Activated T-cell treated with anti-CD3 and anti-CD28 coated beads, Interleukin-2, amount 50 U/mL, for 48 hours (primary cell): ENCODE results near the gene NPC1L1.

Experiments
- DNase-seq, 2 experiments: peaks; one replicate each; pipeline ENCODE4 v3.0.0-alpha.2; 2020

NPC1L1 gene

DNA sequence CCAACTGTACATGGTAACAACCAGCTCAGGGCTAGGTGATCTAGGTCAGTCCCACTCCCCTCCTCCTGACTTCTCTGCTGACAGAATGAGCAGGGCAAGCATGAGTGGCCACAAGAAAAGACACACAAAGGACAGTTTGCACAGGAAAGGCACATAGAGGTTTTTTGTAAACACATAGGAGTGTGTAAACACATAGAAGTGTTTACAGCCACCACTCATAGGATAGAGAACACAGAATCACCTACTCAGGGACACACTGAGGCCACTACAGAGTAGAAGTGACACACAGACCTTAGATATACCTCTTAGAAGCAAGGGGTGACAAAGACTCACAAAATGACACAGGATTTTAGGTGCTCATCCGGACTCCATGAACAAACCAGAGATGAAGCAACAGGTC, 69.7 kb downstream of the NPC1L1 start:
- DNase-seq = no peak

DNA sequence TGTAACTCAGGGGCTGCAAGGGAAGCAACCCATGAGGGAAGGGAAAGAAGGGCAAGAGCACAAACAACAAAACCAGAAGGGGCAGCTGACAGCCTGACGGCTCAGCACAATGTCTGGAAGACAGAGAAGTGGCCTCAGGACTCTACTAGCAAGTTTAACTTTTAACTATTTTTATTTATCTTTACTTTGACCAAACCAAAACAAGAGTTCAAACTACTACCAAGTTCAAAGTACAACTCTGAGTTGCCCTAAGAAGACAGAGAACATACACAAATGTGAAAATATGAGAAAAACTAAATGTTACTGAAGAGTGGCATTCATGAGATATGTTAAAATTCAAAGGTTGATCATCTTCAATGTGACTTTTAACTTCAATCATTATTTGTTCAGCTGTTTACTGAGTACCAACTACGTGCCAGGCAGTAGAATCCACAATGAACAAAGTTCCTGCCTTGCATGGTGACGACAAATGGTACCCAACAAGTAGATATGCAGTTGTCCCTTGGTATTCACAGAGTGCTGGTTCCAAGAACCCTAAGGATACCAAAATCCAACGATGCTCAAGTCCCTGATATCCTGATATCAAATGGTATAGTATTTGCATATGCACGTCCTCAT, 70.4 kb downstream of the NPC1L1 start:
- DNase-seq = no peak

DNA sequence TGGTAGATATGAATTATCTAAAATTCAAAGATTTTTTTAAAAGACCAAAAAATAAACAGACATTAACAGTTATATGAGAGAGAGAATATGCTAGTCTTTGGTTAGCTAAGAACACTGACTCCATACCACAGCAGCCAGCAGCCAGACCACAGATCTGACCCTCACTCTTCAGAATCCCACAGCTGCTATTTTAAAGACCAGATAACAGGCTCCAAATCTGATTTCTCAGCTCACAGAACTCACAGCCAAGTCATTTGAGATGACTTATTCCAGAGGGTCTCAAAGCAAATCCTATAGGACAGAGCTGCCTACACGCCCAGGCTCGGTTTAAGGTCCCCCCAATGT, 71.0 kb downstream of the NPC1L1 start:
- no peak for DNase-seq

DNA sequence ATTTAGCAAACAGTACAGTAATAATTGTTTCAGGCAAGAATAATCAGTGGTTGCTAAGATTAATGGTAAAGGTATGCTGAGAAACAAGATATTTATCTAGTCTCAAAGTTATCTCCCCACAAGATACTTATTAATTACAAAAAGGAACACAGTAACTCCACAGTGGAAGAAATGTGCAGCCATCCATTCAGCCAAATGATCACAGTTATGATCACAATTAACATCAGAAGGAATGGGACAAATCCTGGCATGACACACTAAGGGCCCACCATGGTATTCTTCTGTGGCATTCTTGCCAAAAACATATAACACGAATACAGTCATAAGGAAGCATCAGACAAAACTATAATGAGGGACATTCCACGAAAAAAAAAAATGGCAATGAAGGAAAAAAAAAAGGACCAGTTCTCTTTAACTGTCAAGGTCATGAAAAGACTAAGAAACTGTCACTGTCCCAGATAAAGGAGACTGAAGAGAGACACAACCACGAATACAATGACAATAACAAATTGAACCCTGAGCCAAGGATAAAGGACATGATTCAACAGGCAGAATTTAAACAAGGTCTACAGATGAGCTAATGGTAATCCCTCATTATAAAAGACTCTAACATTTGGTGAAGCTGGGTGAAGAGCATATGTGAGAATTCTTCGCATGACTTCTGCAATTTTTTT, 71.5 kb downstream of the NPC1L1 start:
- DNase-seq = no peak

DNA sequence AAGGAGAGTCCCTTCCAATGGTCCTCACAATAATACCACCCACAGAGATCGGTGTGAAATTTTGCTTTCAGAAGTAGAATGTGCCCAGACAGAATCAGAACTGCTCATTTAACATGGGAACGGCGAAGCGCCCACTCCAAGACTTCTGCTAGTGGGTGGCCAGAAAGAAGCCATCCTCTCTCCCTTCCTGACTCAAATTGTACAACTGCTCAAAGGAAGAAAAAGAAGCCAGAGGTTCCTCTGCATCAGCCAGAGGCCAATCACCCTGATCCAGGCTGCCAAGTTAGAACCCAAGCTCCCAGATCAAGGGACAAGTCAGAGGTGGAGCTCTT, 73.9 kb downstream of the NPC1L1 start:
- no peak for DNase-seq

GRCh38 chr7:44466300-44467216, 74.6 kb downstream of the NPC1L1 start:
- DNase-seq = peak; percentile 43 to 48

- DNase-seq = no peak
Measured at GRCh38 chr7:44465490-44465889, 75.6 kb downstream of the NPC1L1 start.

- no peak for DNase-seq
Measured at GRCh38 chr7:44463169-44463808, 77.8 kb downstream of the NPC1L1 start.
